Measurements from ENCODE around the gene ADGRV1. TPM values are rescaled to one million over a fixed set of nuclear protein-coding genes. Genes with fewer than 3 reads are reported as not detected.

Gene ADGRV1
- total RNA-seq, 4 donors from 2014 or later, result not detected

DNA sequence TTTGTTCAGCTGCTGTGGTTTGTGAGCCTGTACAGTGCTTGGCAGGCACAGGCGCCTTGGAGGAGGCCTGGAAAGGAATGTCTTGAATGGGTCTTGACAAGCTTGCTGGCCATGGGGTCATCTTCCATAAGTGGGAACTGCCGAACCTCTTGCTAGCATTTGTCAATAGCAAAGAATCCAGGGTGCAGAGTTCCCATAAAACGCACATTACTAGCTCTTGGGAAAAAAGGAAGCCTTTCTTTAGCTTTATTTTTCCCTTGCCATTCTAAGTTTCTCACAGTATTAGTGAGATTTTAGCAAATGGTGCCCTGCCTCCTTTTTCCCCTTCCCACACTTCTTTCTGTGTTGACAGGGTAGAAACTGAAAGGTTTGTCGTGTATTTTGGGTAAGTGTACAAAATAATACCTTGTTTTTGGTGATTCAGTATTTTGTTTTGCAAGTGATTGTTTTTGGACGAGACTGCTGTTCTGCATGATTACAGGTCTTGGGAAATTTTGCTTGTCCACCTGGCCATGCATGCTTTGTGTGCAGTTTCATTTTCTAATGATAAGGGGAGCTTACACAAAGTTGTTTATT lies 82.0 kb downstream of the ADGRV1 start:
- TF ChIP-seq, protein P1, sequence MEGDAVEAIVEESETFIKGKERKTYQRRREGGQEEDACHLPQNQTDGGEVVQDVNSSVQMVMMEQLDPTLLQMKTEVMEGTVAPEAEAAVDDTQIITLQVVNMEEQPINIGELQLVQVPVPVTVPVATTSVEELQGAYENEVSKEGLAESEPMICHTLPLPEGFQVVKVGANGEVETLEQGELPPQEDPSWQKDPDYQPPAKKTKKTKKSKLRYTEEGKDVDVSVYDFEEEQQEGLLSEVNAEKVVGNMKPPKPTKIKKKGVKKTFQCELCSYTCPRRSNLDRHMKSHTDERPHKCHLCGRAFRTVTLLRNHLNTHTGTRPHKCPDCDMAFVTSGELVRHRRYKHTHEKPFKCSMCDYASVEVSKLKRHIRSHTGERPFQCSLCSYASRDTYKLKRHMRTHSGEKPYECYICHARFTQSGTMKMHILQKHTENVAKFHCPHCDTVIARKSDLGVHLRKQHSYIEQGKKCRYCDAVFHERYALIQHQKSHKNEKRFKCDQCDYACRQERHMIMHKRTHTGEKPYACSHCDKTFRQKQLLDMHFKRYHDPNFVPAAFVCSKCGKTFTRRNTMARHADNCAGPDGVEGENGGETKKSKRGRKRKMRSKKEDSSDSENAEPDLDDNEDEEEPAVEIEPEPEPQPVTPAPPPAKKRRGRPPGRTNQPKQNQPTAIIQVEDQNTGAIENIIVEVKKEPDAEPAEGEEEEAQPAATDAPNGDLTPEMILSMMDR (IDR thresholded peaks at IDR 0.05; ENCODE audit: low read depth), result no peak

DNA sequence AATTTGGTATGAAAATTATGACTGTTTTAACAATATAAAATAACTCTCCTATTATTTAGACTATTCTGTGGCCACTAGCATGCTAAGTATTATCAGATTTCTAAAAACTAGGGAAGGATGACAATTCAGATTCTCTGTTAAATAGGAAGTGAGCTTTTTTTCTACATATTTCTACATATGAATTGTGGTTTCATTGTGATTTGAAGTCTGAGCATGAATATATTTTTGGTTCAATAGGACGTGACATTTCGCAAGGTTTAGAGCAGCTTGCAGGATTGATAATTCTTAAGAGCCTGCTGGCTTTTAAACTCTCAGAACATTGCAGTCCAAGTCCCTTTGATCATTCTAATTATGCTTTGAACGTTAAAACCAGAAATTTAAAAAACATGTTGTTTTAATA lies 82.9 kb downstream of the ADGRV1 start:
- TF ChIP-seq, protein P1 (IDR thresholded peaks at IDR 0.05; ENCODE audit: low read depth), result no peak

DNA sequence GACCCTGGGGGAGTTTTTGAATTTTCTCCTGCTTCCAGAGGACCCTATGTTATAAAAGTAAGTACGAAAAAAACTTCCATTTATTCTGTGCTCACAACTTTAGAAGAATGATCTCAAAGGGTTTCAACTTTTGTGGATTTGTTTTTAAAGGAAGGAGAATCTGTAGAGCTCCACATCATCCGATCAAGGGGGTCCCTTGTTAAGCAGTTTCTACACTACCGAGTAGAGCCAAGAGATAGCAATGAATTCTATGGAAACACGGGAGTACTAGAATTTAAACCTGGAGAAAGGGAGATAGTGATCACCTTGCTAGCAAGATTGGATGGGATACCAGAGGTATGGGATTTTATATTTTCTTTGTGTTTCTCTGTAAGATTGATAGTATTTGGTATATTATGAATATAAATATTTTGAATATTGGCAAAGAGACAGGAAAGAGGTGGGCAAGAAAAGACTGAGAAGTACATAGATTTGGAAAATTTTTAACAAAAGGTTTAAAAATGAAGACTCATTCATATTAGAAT lies 84.2 kb downstream of the ADGRV1 start:
- TF ChIP-seq, protein P1 (IDR thresholded peaks at IDR 0.05; ENCODE audit: low read depth), result no peak

DNA sequence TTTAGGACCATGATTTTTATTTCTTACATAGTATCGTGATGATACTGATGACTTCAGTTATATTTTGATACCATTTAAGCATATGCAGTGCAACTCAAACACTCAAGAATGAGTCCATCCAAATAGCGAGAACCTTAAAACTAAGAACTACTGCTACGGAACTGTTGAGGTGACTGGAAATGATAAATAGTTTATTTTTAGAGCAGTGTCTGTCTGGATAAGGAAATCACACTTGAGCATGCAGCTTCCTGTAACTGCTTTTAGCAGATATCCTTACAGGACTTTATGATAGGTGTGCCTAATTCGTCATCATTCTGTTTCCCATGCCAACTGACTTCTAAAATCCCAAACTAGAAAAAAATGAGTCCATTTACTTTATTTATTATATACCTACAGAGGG lies 85.5 kb downstream of the ADGRV1 start:
- TF ChIP-seq, protein P1 (IDR thresholded peaks at IDR 0.05; ENCODE audit: low read depth), result no peak

DNA sequence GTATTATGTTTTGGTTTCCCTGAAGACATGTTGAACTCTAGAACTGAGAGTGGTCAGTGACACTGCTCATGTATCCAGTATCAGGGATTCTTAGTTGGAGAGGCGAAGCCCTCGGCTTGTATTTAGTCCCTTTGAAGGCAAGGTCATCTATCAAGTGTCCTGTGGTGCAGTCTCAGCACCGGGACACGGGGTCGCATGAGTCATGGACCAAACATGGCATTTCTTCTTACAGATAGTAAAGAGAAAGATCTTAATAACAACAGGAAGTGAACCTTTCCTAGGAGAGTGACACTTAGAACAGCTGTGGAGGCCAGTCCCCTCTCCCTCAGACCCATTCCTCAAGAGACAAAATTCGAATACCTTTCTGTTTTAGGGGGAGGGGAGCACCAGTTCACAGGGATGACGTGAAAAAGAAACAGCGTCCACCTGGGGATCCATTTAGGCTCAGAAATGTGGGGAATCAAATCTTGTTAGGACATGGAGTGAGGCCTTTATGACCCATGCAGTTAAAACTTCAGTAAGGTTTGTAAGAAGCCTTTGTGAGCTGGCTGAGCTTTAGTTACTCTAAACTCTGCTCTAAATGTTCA lies 86.5 kb downstream of the ADGRV1 start:
- TF ChIP-seq, protein P1 (IDR thresholded peaks at IDR 0.05; ENCODE audit: low read depth), result no peak

DNA sequence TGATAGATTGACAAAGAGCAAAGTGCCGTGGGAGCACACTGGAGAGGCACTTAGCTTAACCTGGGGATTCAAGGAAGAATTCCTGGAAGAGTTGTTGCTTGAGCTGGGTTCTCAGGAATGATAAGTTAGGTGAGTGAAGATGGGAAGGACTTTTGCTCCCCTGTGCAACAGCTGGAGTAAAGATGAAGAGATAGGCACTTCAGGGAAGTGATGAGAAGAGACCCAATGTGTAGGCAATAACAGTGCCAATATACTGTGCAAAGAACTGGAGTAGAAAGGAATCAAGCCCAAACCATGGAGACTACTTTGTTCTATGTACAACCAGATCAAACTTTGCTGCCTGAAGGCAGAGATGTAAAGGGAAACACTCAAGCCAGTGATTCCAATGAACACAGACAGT lies 92.2 kb downstream of the ADGRV1 start:
- TF ChIP-seq, protein P1 (IDR thresholded peaks at IDR 0.05; ENCODE audit: low read depth), result no peak

DNA sequence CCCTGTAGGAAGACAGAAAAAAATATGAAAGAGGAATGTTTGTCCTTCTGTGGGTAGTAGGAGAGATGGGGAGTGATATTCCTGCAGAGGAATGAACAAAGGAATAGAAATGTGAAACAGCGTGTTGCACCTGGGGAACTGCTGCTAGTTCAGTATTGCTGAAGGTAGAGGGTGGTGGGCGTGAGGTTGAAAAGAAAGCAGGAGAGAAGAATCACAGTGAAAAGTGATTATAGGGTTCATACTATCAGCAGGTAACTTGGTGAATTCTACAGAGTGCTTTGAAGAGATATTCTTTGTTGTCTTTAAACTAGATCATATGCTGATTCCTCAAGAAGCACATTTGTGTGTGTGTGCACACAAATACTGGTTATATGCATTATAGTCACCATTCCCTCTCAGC lies 95.6 kb downstream of the ADGRV1 start:
- TF ChIP-seq, protein P1 (IDR thresholded peaks at IDR 0.05; ENCODE audit: low read depth), result no peak
